Panc1 (cell line): ENCODE measurements around the gene ITPRID2. TPM values are rescaled to one million over a fixed set of nuclear protein-coding genes. Genes with fewer than 3 reads are reported as not detected.
"Not testable (repeated sequence)": the region's sequence is repeated elsewhere in the genome, so short reads cannot be mapped to it uniquely, and the experiment has no call there.

Experiments used
- ATAC-seq: fragments of 200-7000 bp; cut with Tn5 transposase; 2 replicates; pipeline ENCODE4 v1.9.1; 2020; ENCODE audit warnings: mild to moderate bottlenecking, moderate library complexity
- BruUV-seq: library from RNA; stranded (reverse); fragments of 400-500 nt; replicated peaks from 2 replicates; lab custom pipeline; 2021; lab: Mats Ljungman, UMichigan
- CTCF ChIA-PET: fragments of 300-600 bp; sonication (Branson Sonifier 250); formaldehyde crosslinking; loops from one replicate; lab custom pipeline; 2022; ENCODE audit warnings: antibody characterized with exemption; lab: Charles Lee
- POLR2A ChIA-PET: fragments of 300-600 bp; sonication (Branson Sonifier 250); formaldehyde crosslinking; loops from one replicate; lab custom pipeline; 2022; ENCODE audit warnings: antibody characterized with exemption; lab: Charles Lee
- DNase-seq: peaks from one replicate; pipeline ENCODE4 v3.0.0-alpha.2; 2010; ENCODE audit warnings: low read depth, low spot score
- H3K27ac ChIP-seq: 2 replicates; pipeline ENCODE4 v1.5.1; 2011; ENCODE audit warnings: mild to moderate bottlenecking, low read length, inconsistent platforms
- H3K27me3 ChIP-seq: fragments of 200-500 bp; sonication (Bioruptor generic); 2 replicates; pipeline ENCODE4 v1.6.0; 2014; ENCODE audit warnings: low read length, inconsistent platforms; ENCODE audit not compliant: control insufficient read depth, insufficient read depth
- H3K36me3 ChIP-seq: fragments of 200-500 bp; sonication (Bioruptor generic); 2 replicates; pipeline ENCODE4 v1.5.1; 2014; ENCODE audit warnings: inconsistent platforms, mild to moderate bottlenecking, low read length, moderate library complexity; ENCODE audit not compliant: control insufficient read depth, insufficient read depth
- H3K4me1 ChIP-seq: 2 replicates; pipeline ENCODE4 v1.5.1; 2011; ENCODE audit warnings: inconsistent platforms, mild to moderate bottlenecking, low read length, moderate library complexity; ENCODE audit not compliant: control insufficient read depth, insufficient read depth
- H3K4me3 ChIP-seq, 2 experiments: 2 replicates each; pipeline ENCODE4 v1.5.1; 2011 to 2012; ENCODE audit warnings: low read depth in 2 of 2, low read length in 2 of 2, mild to moderate bottlenecking in 2 of 2, inconsistent platforms in 1 of 2, moderate library complexity in 1 of 2
- H3K9me3 ChIP-seq: fragments of 200-500 bp; sonication (Bioruptor generic); 2 replicates; pipeline ENCODE4 v1.5.1; 2014; ENCODE audit warnings: low read depth, mild to moderate bottlenecking, inconsistent platforms, low read length, moderate library complexity; ENCODE audit not compliant: control insufficient read depth, insufficient read depth
- CTCF ChIP-seq: fragments of 450-650 bp; IDR thresholded peaks from 2 replicates; pipeline ENCODE4 v1.5.1; 2017; ENCODE audit warnings: mild to moderate bottlenecking
- POLR2AphosphoS5 ChIP-seq: IDR thresholded peaks from 2 replicates; pipeline ENCODE4 v1.6.1; 2012; ENCODE audit warnings: mild to moderate bottlenecking, low read depth, low read length, moderate library complexity
- REST ChIP-seq, 2 experiments: IDR thresholded peaks; 2 replicates each; pipeline ENCODE4 v1.6.1; 2011 to 2012; ENCODE audit warnings: low read depth in 2 of 2, control low read depth in 1 of 2, low read length in 1 of 2, mild to moderate bottlenecking in 1 of 2, moderate library complexity in 1 of 2; ENCODE audit not compliant: insufficient read depth in 1 of 2
- SIN3A ChIP-seq: IDR thresholded peaks from 2 replicates; pipeline ENCODE4 v1.6.1; 2012; ENCODE audit warnings: low read depth, mild to moderate bottlenecking, low read length, moderate library complexity, borderline replicate concordance; ENCODE audit not compliant: insufficient read depth
- TCF7L2 ChIP-seq: IDR thresholded peaks from 2 replicates; pipeline ENCODE4 v1.6.1; 2011; ENCODE audit warnings: mild to moderate bottlenecking, low read depth, low read length, inconsistent platforms
- in situ Hi-C: cut with HindIII; loops from 2 replicates; pipeline ENCODE4 v1.10.0; 2016; ENCODE audit warnings: low sequenced_read_pairs, low pct_unique_long_range_greater_than_20kb
- intact Hi-C: fragments of 100-400 bp; cut with micrococcal nuclease; formaldehyde crosslinking; loops from one replicate; pipeline ENCODE4 v1.10.0; 2022; ENCODE audit not compliant: unreplicated experiment
- total RNA-seq: library from RNA; stranded (reverse); gene quantifications from one replicate; pipeline ENCODE4 v1.2.1, GENCODE V29; 2021; ENCODE audit not compliant: unreplicated experiment

ITPRID2 gene
- total RNA-seq, 1 experiment from 2014 or later: 261 TPM

GRCh38 chr2:181959508-181959907 lies 68.0 kb downstream of the ITPRID2 start:
- DNase-seq: no peak
- Histone ChIP-seq H3K36me3 (no peaks in the 10 kb centered on the region), H3K4me1 (peaks cover 9% of the 10 kb centered on the region; the same call in 1 of the 2 replicates), H3K9me3 (no peaks in the 10 kb centered on the region), H3K27ac (no peak overlapping the region), H3K27me3 (no peaks in the 10 kb centered on the region), H3K4me3 (no peak overlapping the region)
- no peak for ATAC-seq
- TF ChIP-seq REST (IDR thresholded peaks at IDR 0.05; ENCODE audit: insufficient read depth in 1 of 2, low read depth in 2 of 2, low read length in 1 of 2): no peak
- no peak for TF ChIP-seq TCF7L2
- TF ChIP-seq CTCF: no peak
- TF ChIP-seq SIN3A: no peak
- no peak for TF ChIP-seq POLR2AphosphoS5
- no TSS peak for BruUV-seq
- CTCF ChIA-PET: no interaction called here
- POLR2A ChIA-PET: no interaction called here
- in situ Hi-C loops: no loop called here
- intact Hi-C loops: no loop called here

- CTCF ChIA-PET, intact Hi-C loops, H3K4me3 ChIP-seq, H3K36me3 ChIP-seq, H3K27me3 ChIP-seq, ATAC-seq, H3K27ac ChIP-seq, H3K4me1 ChIP-seq, DNase-seq, BruUV-seq, POLR2A ChIA-PET, H3K9me3 ChIP-seq, in situ Hi-C loops: not testable (repeated sequence)
These were observed 69.6 kb downstream of the ITPRID2 start for GRCh38 chr2:181961167-181961566.

- intact Hi-C loops (no loop called here), in situ Hi-C loops (no loop called here)
- Histone ChIP-seq H3K36me3 (no peaks in the 10 kb centered on the region), H3K27me3 (no peaks in the 10 kb centered on the region), H3K4me1 (no peaks in the 10 kb centered on the region), H3K4me3 (no peak overlapping the region), H3K9me3 (no peaks in the 10 kb centered on the region), H3K27ac (no peak overlapping the region)
- ATAC-seq: no peak
- ChIA-PET CTCF (no interaction called here), POLR2A (no interaction called here)
- DNase-seq: no peak
- BruUV-seq: no TSS peak
- TF ChIP-seq CTCF (no peak), POLR2AphosphoS5 (no peak), SIN3A (no peak), REST (IDR thresholded peaks at IDR 0.05; ENCODE audit: insufficient read depth in 1 of 2, low read depth in 2 of 2, low read length in 1 of 2) (no peak)
These were observed 70.6 kb downstream of the ITPRID2 start for GRCh38 chr2:181962142-181962541.
